SK-MEL-5 (cell line): ENCODE results near the gene TGM2. TPM values are rescaled to one million over a fixed set of nuclear protein-coding genes. Genes with fewer than 3 reads are reported as not detected.
"Not testable (repeated sequence)": the region's sequence is repeated elsewhere in the genome, so short reads cannot be mapped to it uniquely, and the experiment has no call there.

ENCODE experiments used
- DNase-seq: peaks from one replicate; pipeline ENCODE4 v3.0.0-alpha.2; 2016; ENCODE audit warnings: low read depth, low spot score
- in situ Hi-C: cut with HindIII; loops from 2 replicates; pipeline ENCODE4 v1.10.0; 2016; ENCODE audit warnings: low sequenced_read_pairs, high pct_unique_total_duplicates, low pct_unique_long_range_greater_than_20kb
- total RNA-seq: library from RNA; depleted of rRNA; stranded (reverse); fragments of >200 nt; shearing (Covaris generic); gene quantifications from 2 replicates; pipeline ENCODE4 v1.2.3, GENCODE V29; 2014

TGM2 gene
- total RNA-seq, 1 experiment from 2014 or later = 7.0 TPM

GRCh38 chr20:38107916-38108315 lies 57.2 kb downstream of the TGM2 start:
- DNase-seq, in situ Hi-C loops: not testable (repeated sequence)

GRCh38 chr20:38107386-38107785 lies 57.7 kb downstream of the TGM2 start:
- DNase-seq, in situ Hi-C loops: not testable (repeated sequence)

GRCh38 chr20:38106461-38106860 lies 58.6 kb downstream of the TGM2 start:
- DNase-seq = no peak
- in situ Hi-C loops = no loop called here

GRCh38 chr20:38104285-38104684 lies 60.8 kb downstream of the TGM2 start:
- no peak for DNase-seq
- in situ Hi-C loops = no loop called here

- DNase-seq, in situ Hi-C loops: not testable (repeated sequence)
These were observed 62.9 kb downstream of the TGM2 start for GRCh38 chr20:38102206-38102605.

- in situ Hi-C loops = no loop called here
- DNase-seq = no peak
These were observed 66.1 kb downstream of the TGM2 start for GRCh38 chr20:38098952-38099351.

- DNase-seq = no peak
- in situ Hi-C loops = no loop called here
These were observed 69.9 kb downstream of the TGM2 start for GRCh38 chr20:38095017-38095686.

- in situ Hi-C loops = no loop called here
- DNase-seq = peak; percentile 93
These were observed 70.6 kb downstream of the TGM2 start for GRCh38 chr20:38094373-38094891.

- DNase-seq = no peak
- in situ Hi-C loops = no loop called here
These were observed 71.4 kb downstream of the TGM2 start for GRCh38 chr20:38093641-38094077.

GRCh38 chr20:38092915-38093314 lies 72.2 kb downstream of the TGM2 start:
- no peak for DNase-seq

GRCh38 chr20:38092260-38092857 lies 72.7 kb downstream of the TGM2 start:
- DNase-seq = peak; percentile 85
- in situ Hi-C loops = no loop called here

More at GRCh38 chr20:38092915-38093314, 72.2 kb downstream of the TGM2 start:
- in situ Hi-C loops = no loop called here

GRCh38 chr20:38091441-38092216 lies 73.4 kb downstream of the TGM2 start:
- no peak for DNase-seq
- in situ Hi-C loops = no loop called here

- in situ Hi-C loops = no loop called here
- no peak for DNase-seq
These were observed 75.0 kb downstream of the TGM2 start for GRCh38 chr20:38090061-38090460.

- in situ Hi-C loops = no loop called here
- no peak for DNase-seq
These were observed 75.6 kb downstream of the TGM2 start for GRCh38 chr20:38089500-38089899.

- in situ Hi-C loops = no loop called here
- DNase-seq = no peak
These were observed 80.0 kb downstream of the TGM2 start for GRCh38 chr20:38085026-38085425.

GRCh38 chr20:38084425-38084951 lies 80.6 kb downstream of the TGM2 start:
- in situ Hi-C loops = no loop called here
- DNase-seq = no peak

- no peak for DNase-seq
- in situ Hi-C loops = no loop called here
These were observed 81.6 kb downstream of the TGM2 start for GRCh38 chr20:38083338-38084048.

- in situ Hi-C loops = no loop called here
- DNase-seq = no peak
These were observed 82.2 kb downstream of the TGM2 start for GRCh38 chr20:38082894-38083293.
